ENCODE results near the gene S100A10.

The S100A10 gene

GRCh38 chr1:152000964-152001630 is 7.4 kb upstream of the S100A10 start:
- no peak overlapping the region for H3K4me3 ChIP-seq (ENCODE audit: low read length)
- no peak for TF ChIP-seq ZNF274 (IDR thresholded peaks at IDR 0.05; ENCODE audit: low read depth, low read length)

DNA sequence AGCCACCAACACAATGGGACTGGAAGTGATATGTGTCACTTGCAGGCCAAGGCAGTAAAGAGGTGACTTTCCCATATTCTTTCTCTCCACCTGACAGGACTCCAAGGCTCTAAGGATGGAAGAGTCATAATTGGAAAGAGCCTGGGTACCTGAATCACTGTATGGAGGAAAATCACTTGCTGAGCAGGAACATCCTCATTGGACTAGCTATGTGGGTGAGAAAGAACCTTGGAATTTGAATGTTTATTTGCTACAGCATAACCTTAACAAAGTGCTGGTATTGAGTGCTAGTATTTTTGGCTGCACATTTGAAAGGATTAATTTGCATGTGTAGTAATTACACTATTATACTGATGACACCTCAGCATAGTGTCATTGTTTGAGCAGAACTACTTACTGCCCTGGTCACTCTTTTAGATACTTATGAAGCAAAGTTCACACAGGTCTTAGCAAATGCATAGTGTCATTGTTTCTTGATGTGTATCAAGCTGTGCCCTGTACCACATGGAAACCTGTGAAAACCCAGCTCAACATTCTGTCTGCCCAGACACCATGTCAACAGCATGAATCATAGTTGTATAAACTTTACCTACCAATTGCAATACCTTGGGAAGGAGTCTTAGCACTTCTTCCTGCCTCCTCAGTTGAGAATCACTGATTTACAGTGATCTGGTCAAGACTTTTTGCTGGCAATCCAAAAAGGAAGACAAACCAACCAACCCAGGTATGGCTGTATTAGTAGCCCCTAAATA is 5.1 kb upstream of the S100A10 start:
- no peak for TF ChIP-seq ZNF274 (IDR thresholded peaks at IDR 0.05; ENCODE audit: low read depth, low read length)

DNA sequence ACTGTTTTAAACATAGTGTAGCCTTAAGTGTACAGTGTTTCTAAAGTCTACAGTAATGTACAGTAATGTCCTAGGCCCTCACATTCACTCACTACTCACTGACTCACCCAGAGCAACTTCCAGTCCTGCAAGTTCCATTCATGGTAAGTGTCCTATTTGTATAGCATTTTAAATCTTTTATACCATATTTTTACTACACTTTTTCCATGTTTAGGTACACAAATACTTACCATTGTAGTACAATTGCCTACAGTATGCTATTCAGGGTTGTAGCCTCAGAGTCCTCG is 3.6 kb upstream of the S100A10 start:
- TF ChIP-seq ZNF274 (IDR thresholded peaks at IDR 0.05; ENCODE audit: low read depth, low read length), result no peak
- no peak overlapping the region for H3K4me3 ChIP-seq (ENCODE audit: low read length)

More for the DNA sequence above, 5.1 kb upstream of the S100A10 start:
- H3K4me3 ChIP-seq (ENCODE audit: low read length), result no peak overlapping the region

GRCh38 chr1:151995774-151996173 is 2.1 kb upstream of the S100A10 start:
- H3K4me3 ChIP-seq (ENCODE audit: low read length), result no peak overlapping the region
- TF ChIP-seq ZNF274 (IDR thresholded peaks at IDR 0.05; ENCODE audit: low read depth, low read length), result no peak

DNA sequence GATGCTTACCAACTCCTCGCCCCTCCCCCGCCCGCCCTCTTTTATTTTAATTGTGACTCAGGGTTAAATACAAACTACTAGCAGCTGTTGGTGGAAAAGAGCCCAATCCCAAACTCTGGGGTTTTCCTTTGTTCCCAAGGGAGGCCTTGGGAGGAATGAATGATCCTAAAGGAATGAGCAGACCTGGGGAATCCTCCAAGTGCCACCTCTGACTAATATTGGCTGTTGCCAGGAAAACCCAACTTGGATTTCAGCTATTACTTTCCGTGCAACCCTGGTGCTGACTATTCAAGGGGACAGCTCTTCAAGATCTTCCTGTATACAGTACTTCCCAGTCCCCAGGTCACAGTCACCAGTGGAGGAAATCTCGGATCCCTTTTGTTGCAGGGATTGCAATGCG is 1.3 kb upstream of the S100A10 start:
- TF ChIP-seq ZNF274 (IDR thresholded peaks at IDR 0.05; ENCODE audit: low read depth, low read length), result no peak
- H3K4me3 ChIP-seq (ENCODE audit: low read length), result no peak overlapping the region

- peak overlapping the region; percentile 47; the same call in 1 of the 2 replicates for H3K4me3 ChIP-seq (ENCODE audit: low read length)
- no peak for TF ChIP-seq ZNF274 (IDR thresholded peaks at IDR 0.05; ENCODE audit: low read depth, low read length)
Observed at GRCh38 chr1:151993084-151993733, 450 bp downstream of the S100A10 start.

- no peak for TF ChIP-seq ZNF274 (IDR thresholded peaks at IDR 0.05; ENCODE audit: low read depth, low read length)
Observed at GRCh38 chr1:151992303-151993083, 1.2 kb downstream of the S100A10 start.

DNA sequence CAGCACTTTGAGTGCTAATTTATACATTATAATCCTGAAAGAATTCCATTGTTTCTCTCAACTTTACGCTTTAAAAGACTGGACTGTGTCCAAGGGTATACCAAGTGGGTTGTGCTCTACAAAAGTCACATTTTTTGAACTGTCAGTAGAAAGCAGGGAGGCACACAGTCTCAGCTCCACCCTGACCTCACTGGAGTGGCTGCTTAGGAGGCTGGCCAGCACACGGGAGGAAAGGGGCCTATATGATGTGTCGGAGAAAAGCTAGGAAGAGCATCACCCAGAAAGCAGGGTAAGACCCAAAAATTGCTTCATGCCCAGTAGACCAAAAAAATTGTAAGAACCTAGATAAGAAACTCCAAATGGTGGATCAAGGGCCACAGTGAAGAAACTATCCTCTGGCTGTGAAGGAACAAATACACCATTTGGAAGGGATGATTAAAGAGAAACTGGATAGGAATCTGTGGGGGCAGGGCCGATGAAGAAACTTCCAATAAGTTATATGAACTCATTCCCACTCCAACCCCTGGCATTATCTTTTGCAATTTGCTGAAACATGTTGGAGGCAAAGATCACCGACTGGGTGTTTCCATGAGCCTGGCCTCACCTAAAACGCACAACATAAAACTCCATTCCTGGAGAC is 1.9 kb downstream of the S100A10 start:
- TF ChIP-seq ZNF274 (IDR thresholded peaks at IDR 0.05; ENCODE audit: low read depth, low read length), result no peak
- no peak overlapping the region for H3K4me3 ChIP-seq (ENCODE audit: low read length)

More at GRCh38 chr1:151992303-151993083, 1.2 kb downstream of the S100A10 start:
- no peak overlapping the region for H3K4me3 ChIP-seq (ENCODE audit: low read length)

GRCh38 chr1:151990856-151991198 is 2.8 kb downstream of the S100A10 start:
- no peak for TF ChIP-seq ZNF274 (IDR thresholded peaks at IDR 0.05; ENCODE audit: low read depth, low read length)
- H3K4me3 ChIP-seq (ENCODE audit: low read length), result no peak overlapping the region

DNA sequence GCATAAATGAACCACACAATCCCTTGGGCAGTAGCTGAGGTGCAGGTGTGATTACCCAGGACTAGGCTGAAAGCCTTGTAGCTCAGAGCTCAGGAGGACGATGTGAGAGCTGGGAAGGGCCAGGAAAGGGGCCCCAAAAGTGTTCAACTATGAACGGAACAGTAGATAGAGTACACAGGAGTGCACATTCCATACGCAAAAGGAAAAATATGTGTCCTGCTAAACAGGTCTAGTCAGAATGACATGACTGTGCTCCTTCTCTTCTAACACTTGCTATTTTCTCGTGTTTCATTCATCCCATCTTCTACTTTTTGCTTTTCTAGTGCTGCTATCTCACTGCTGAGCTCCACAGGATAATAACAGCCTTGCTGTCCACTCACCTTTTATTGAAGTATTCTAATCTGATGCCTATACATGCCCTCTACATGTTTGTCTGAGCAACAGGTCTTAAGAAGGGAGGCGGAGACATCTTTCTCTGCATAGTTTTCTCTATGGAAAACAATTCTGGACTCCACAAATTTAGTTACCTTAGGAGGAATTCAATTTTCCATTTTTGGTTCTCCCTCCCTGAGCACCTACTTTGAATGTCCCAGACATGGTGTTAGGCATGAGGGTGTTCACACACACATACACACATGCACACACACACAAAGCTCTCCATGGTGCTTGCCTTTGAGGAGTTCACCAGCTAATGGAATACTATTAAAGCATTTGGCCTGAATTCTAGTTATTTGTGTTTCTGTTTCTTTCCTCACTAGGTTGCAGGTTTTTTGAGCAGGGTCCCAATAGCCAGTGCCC is 3.4 kb downstream of the S100A10 start:
- TF ChIP-seq ZNF274 (IDR thresholded peaks at IDR 0.05; ENCODE audit: low read depth, low read length), result no peak
- H3K4me3 ChIP-seq (ENCODE audit: low read length), result no peak overlapping the region

DNA sequence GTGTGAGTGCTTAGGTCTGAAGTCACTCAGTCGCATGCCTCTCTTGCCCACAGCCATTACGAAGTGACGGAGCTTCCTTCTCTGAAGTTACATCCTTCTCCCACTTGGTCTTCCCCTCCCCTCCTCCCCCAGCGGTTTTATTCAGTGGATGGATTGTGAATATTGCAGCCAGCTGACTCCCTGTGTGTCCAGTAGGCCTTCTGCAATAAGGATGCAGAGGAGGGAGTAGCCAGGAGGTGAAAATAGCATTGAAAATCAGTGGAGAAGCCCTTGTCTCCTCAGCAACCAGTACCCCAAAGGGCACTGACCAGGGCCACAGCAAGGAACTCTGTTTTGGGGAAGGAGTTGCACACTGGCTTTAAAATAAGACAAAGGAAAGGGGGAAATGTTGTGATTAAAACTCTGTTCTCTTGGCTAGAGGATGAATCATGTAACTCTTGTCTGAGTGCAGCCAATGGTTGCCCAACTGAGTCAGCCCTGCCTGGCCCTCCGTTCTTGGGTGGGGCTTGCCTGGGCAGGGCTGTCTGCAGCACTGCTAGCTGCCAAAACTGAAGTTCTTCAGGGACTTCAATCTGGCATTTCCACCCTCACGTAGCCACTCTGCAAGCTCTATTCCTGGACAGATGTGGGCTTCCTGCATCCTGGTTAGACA is 4.3 kb downstream of the S100A10 start:
- H3K4me3 ChIP-seq (ENCODE audit: low read length), result no peak overlapping the region
- TF ChIP-seq ZNF274 (IDR thresholded peaks at IDR 0.05; ENCODE audit: low read depth, low read length), result no peak

DNA sequence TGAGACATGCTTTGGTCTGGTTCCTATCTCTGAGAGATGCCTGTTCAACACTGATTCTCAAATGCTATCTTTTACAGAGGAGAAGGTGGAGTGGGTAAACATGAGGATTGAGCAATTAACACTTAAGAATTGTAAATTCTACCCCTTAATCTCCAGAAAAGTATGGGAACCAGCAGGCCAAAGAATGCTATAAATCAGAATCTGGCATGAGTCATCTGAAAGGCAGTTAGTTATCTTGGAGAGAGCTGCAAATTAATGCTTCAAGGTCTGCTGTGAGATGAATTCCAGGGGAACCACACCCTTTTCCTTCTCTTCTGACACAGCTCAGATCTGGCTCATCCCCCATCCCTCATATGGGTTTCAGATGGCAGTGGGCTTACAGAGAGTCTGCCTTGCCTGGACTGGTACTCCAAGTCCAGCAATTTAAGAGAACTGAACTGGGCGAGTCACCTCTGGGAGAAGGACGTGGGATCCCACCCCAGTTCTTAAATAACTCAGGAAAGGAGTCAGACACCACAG is 5.2 kb downstream of the S100A10 start:
- TF ChIP-seq ZNF274 (IDR thresholded peaks at IDR 0.05; ENCODE audit: low read depth, low read length), result no peak
- no peak overlapping the region for H3K4me3 ChIP-seq (ENCODE audit: low read length)
